Stimulated activated effector memory CD8-positive, alpha-beta T cell treated with anti-CD3 and anti-CD28 coated beads, Interleukin-12 subunit alpha, Interleukin-12 subunit beta, amount 100 ng/mL, for 72 hours (primary cell): ENCODE results near the gene ESPL1.
"Not testable (repeated sequence)": the region's sequence is repeated elsewhere in the genome, so short reads cannot be mapped to it uniquely, and the experiment has no call there.

Experiments used
- ATAC-seq: fragments of 150-1000 bp; cut with Tn5 transposase; 2 replicates; pipeline ENCODE4 v1.10.0; 2021
- DNase-seq, 2 donors: peaks; one replicate each; pipeline ENCODE4 v3.0.0; 2021 to 2022; ENCODE audit warnings: low spot score in 2 of 2
- H3K27ac Mint-ChIP-seq: one replicate; pipeline ENCODE4 v1.8.0; 2022; ENCODE audit warnings: mild to moderate bottlenecking, mixed read lengths
- H3K36me3 Mint-ChIP-seq: one replicate; pipeline ENCODE4 v1.8.0; 2022; ENCODE audit warnings: mild to moderate bottlenecking, mixed read lengths
- H3K4me1 Mint-ChIP-seq: one replicate; pipeline ENCODE4 v1.8.0; 2022; ENCODE audit warnings: mixed read lengths
- H3K4me3 Mint-ChIP-seq: one replicate; pipeline ENCODE4 v1.8.0; 2022; ENCODE audit warnings: mild to moderate bottlenecking, mixed read lengths
- H3K9me3 Mint-ChIP-seq: one replicate; pipeline ENCODE4 v1.8.0; 2022; ENCODE audit warnings: mixed read lengths

The ESPL1 gene

GRCh38 chr12:53295891-53296219 lies 27.8 kb downstream of the ESPL1 start:
- ATAC-seq (no peak), DNase-seq (no peak)
- Mint-ChIP-seq H3K4me3 (peak overlapping the region; percentile 91), H3K9me3 (no peaks in the 10 kb centered on the region), H3K4me1 (peaks cover 53% of the 10 kb centered on the region), H3K27ac (peak overlapping the region; percentile 97), H3K36me3 (peaks cover 94% of the 10 kb centered on the region)

GRCh38 chr12:53297106-53297505 lies 29.0 kb downstream of the ESPL1 start:
- Mint-ChIP-seq H3K36me3 (peaks cover 94% of the 10 kb centered on the region), H3K27ac (peak overlapping the region; percentile 97), H3K4me3 (peak overlapping the region; percentile 91), H3K4me1 (peaks cover 62% of the 10 kb centered on the region)
- not testable (repeated sequence) for DNase-seq, H3K9me3 Mint-ChIP-seq, ATAC-seq

GRCh38 chr12:53298164-53298563 lies 30.1 kb downstream of the ESPL1 start:
- no peak for DNase-seq
- H3K4me1 Mint-ChIP-seq = peaks cover 73% of the 10 kb centered on the region
- H3K4me3 Mint-ChIP-seq = peak overlapping the region; percentile 12
- peak overlapping the region; percentile 97 for H3K27ac Mint-ChIP-seq
- peaks cover 96% of the 10 kb centered on the region for H3K36me3 Mint-ChIP-seq
- no peaks in the 10 kb centered on the region for H3K9me3 Mint-ChIP-seq
- ATAC-seq = no peak

GRCh38 chr12:53299101-53299453 lies 31.0 kb downstream of the ESPL1 start:
- Mint-ChIP-seq H3K4me1 (peaks cover 75% of the 10 kb centered on the region), H3K36me3 (peaks cover 95% of the 10 kb centered on the region), H3K9me3 (no peaks in the 10 kb centered on the region), H3K27ac (peak overlapping the region; percentile 97), H3K4me3 (peak overlapping the region; percentile 92)
- DNase-seq (peak in 1 of 2 donors; percentile 9), ATAC-seq (peak; percentile 50)

GRCh38 chr12:53299454-53300180 lies 31.5 kb downstream of the ESPL1 start, which contains the start of gene MYG1:
TSS of gene MYG1 (plus strand) at chr12:53299695. CDS start at chr12:53299738, 43 bp downstream.
- Mint-ChIP-seq H3K9me3 (no peaks in the 10 kb centered on the region), H3K36me3 (peaks cover 96% of the 10 kb centered on the region)

GRCh38 chr12:53300187-53300586 lies 32.1 kb downstream of the ESPL1 start:
- Mint-ChIP-seq H3K4me3 (peak overlapping the region; percentile 92), H3K27ac (peak overlapping the region; percentile 97), H3K36me3 (peaks cover 96% of the 10 kb centered on the region), H3K4me1 (peaks cover 70% of the 10 kb centered on the region), H3K9me3 (no peaks in the 10 kb centered on the region)
- peak; percentile 20 for ATAC-seq
- no peak for DNase-seq

More at GRCh38 chr12:53299454-53300180, 31.5 kb downstream of the ESPL1 start, which contains the start of gene MYG1:
- H3K4me3 Mint-ChIP-seq = peak within 1 kb of the TSS; percentile 92
- H3K27ac Mint-ChIP-seq = peak within 1 kb of the TSS; percentile 97
- DNase-seq (peak; percentile 69 to 88), ATAC-seq (peak; percentile 84)
- peaks cover 75% of the 10 kb centered on the region for H3K4me1 Mint-ChIP-seq

GRCh38 chr12:53302903-53303302 lies 34.8 kb downstream of the ESPL1 start:
- DNase-seq = no peak
- Mint-ChIP-seq H3K9me3 (no peaks in the 10 kb centered on the region), H3K27ac (peak overlapping the region; percentile 97), H3K4me1 (peaks cover 50% of the 10 kb centered on the region), H3K36me3 (peaks cover 98% of the 10 kb centered on the region), H3K4me3 (peak overlapping the region; percentile 8)
- ATAC-seq = no peak

GRCh38 chr12:53306826-53307225 lies 38.7 kb downstream of the ESPL1 start:
- Mint-ChIP-seq H3K36me3 (peaks cover 91% of the 10 kb centered on the region), H3K4me3 (no peak overlapping the region), H3K4me1 (peaks cover 13% of the 10 kb centered on the region), H3K9me3 (no peaks in the 10 kb centered on the region), H3K27ac (peak overlapping the region; percentile 76)
- DNase-seq (no peak), ATAC-seq (no peak)

GRCh38 chr12:53308276-53308675 lies 40.2 kb downstream of the ESPL1 start:
- Mint-ChIP-seq H3K27ac (peak overlapping the region; percentile 76), H3K36me3 (peaks cover 86% of the 10 kb centered on the region)

GRCh38 chr12:53313996-53314395 lies 45.9 kb downstream of the ESPL1 start:
- H3K4me1 Mint-ChIP-seq = peaks cover 11% of the 10 kb centered on the region
- no peak for ATAC-seq
- peak overlapping the region; percentile 41 for H3K27ac Mint-ChIP-seq
- no peaks in the 10 kb centered on the region for H3K9me3 Mint-ChIP-seq
- no peak for DNase-seq
- no peak overlapping the region for H3K4me3 Mint-ChIP-seq
- peaks cover 78% of the 10 kb centered on the region for H3K36me3 Mint-ChIP-seq

More at GRCh38 chr12:53308276-53308675, 40.2 kb downstream of the ESPL1 start:
- Mint-ChIP-seq H3K9me3 (no peaks in the 10 kb centered on the region), H3K4me1 (peaks cover 1% of the 10 kb centered on the region), H3K4me3 (no peak overlapping the region)
- ATAC-seq = no peak
- no peak for DNase-seq

- DNase-seq = no peak
- Mint-ChIP-seq H3K36me3 (peaks cover 61% of the 10 kb centered on the region), H3K4me3 (peak overlapping the region; percentile 87), H3K27ac (peak overlapping the region; percentile 94), H3K9me3 (no peaks in the 10 kb centered on the region), H3K4me1 (peaks cover 39% of the 10 kb centered on the region)
- ATAC-seq = no peak
Observed at GRCh38 chr12:53320352-53321195, 52.5 kb downstream of the ESPL1 start.

- ATAC-seq = peak; percentile 44
- H3K36me3 Mint-ChIP-seq = peaks cover 29% of the 10 kb centered on the region
Observed at GRCh38 chr12:53324113-53324778, 56.1 kb downstream of the ESPL1 start.

GRCh38 chr12:53324779-53325510 lies 56.8 kb downstream of the ESPL1 start:
- peak overlapping the region; percentile 87 for H3K27ac Mint-ChIP-seq
- peaks cover 22% of the 10 kb centered on the region for H3K36me3 Mint-ChIP-seq
- H3K9me3 Mint-ChIP-seq = no peaks in the 10 kb centered on the region
- ATAC-seq (peak; percentile 81), DNase-seq (peak; percentile 83 to 92)
- peaks cover 37% of the 10 kb centered on the region for H3K4me1 Mint-ChIP-seq
- H3K4me3 Mint-ChIP-seq = peak overlapping the region; percentile 77

More at GRCh38 chr12:53324113-53324778, 56.1 kb downstream of the ESPL1 start:
- Mint-ChIP-seq H3K9me3 (no peaks in the 10 kb centered on the region), H3K27ac (peak overlapping the region; percentile 87), H3K4me3 (peak overlapping the region; percentile 77), H3K4me1 (peaks cover 38% of the 10 kb centered on the region)
- peak; percentile 43 to 84 for DNase-seq

GRCh38 chr12:53325511-53326061 lies 57.5 kb downstream of the ESPL1 start:
- no peak for ATAC-seq
- Mint-ChIP-seq H3K27ac (peak overlapping the region; percentile 87), H3K4me3 (peak overlapping the region; percentile 77), H3K36me3 (peaks cover 17% of the 10 kb centered on the region), H3K4me1 (peaks cover 30% of the 10 kb centered on the region), H3K9me3 (no peaks in the 10 kb centered on the region)
- DNase-seq = peak; percentile 6 to 58
